Measurements from ENCODE around the gene TNMD. TPM values are rescaled to one million over a fixed set of nuclear protein-coding genes. Genes with fewer than 3 reads are reported as not detected.

TNMD gene
- polyA plus RNA-seq, 1 of the 3 experiments (the other 2 are of a cell fraction) = not detected

- Histone ChIP-seq H3K9me2 (no peaks in the 10 kb centered on the region), H3K79me2 (ENCODE audit: insufficient read depth) (no peaks in the 10 kb centered on the region), H3K4me3 (ENCODE audit: low read depth in 2 of 2, low read length in 1 of 2) (no peak overlapping the region), H2AFZ (ENCODE audit: low read depth) (no peak overlapping the region), H3K36me3 (replicated peaks in 1 of 2; ENCODE audit: control insufficient read depth in 1 of 2, insufficient read depth in 2 of 2, low read length in 1 of 2) (no peaks in the 10 kb centered on the region), H3K9me3 (no peaks in the 10 kb centered on the region), H3K4me2 (no peak overlapping the region), H3K4me1 (ENCODE audit: control insufficient read depth in 1 of 2, insufficient read depth in 2 of 2, low read depth in 1 of 2, low read length in 1 of 2) (no peaks in the 10 kb centered on the region), H4K20me1 (ENCODE audit: insufficient read depth) (no peaks in the 10 kb centered on the region), H3K27me3 (ENCODE audit: insufficient read depth) (no peaks in the 10 kb centered on the region), H3F3A (replicated peaks; ENCODE audit: insufficient read depth) (no peaks in the 10 kb centered on the region), H3K9ac (no peak overlapping the region), H3K27ac (ENCODE audit: low read depth in 2 of 2, low read length in 1 of 2) (no peak overlapping the region)
- DNase-seq = no peak
- WGBS (ENCODE audit: low lambda C conversion rate) = 42% methylated on average over 5 of the region's 5 CpGs
- TF ChIP-seq POLR2AphosphoS5 (IDR thresholded peaks at IDR 0.05; ENCODE audit: low read depth, low read length) = no peak
- ChIA-PET CTCF (interaction anchor here (1.3 kb wide), 1 partner anchor 25 kb away, joined by 3 read pairs; the partner anchor contains the start of gene TSPAN6), POLR2A (no interaction called here)
Measured at GRCh38 chrX:100611951-100612350, 27.2 kb downstream of the TNMD start.

GRCh38 chrX:100615005-100615404 lies 30.3 kb downstream of the TNMD start:
- Histone ChIP-seq H3K36me3 (replicated peaks in 1 of 2; ENCODE audit: control insufficient read depth in 1 of 2, insufficient read depth in 2 of 2, low read length in 1 of 2) (no peaks in the 10 kb centered on the region), H3K4me1 (ENCODE audit: control insufficient read depth in 1 of 2, insufficient read depth in 2 of 2, low read depth in 1 of 2, low read length in 1 of 2) (no peaks in the 10 kb centered on the region), H3K4me2 (no peak overlapping the region), H3K9ac (no peak overlapping the region), H3F3A (replicated peaks; ENCODE audit: insufficient read depth) (no peaks in the 10 kb centered on the region), H3K27me3 (ENCODE audit: insufficient read depth) (no peaks in the 10 kb centered on the region), H3K9me2 (no peaks in the 10 kb centered on the region), H3K9me3 (no peaks in the 10 kb centered on the region), H2AFZ (ENCODE audit: low read depth) (no peak overlapping the region), H3K27ac (ENCODE audit: low read depth in 2 of 2, low read length in 1 of 2) (no peak overlapping the region), H3K79me2 (ENCODE audit: insufficient read depth) (no peaks in the 10 kb centered on the region), H4K20me1 (ENCODE audit: insufficient read depth) (no peaks in the 10 kb centered on the region), H3K4me3 (ENCODE audit: low read depth in 2 of 2, low read length in 1 of 2) (no peak overlapping the region)
- WGBS (ENCODE audit: low lambda C conversion rate) = 30% methylated on average over 3 of the region's 3 CpGs
- TF ChIP-seq, protein P1, sequence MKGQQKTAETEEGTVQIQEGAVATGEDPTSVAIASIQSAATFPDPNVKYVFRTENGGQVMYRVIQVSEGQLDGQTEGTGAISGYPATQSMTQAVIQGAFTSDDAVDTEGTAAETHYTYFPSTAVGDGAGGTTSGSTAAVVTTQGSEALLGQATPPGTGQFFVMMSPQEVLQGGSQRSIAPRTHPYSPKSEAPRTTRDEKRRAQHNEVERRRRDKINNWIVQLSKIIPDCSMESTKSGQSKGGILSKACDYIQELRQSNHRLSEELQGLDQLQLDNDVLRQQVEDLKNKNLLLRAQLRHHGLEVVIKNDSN (IDR thresholded peaks at IDR 0.05; ENCODE audit: borderline replicate concordance, low read depth) = no peak
- TF ChIP-seq TEAD4 (IDR thresholded peaks at IDR 0.05; ENCODE audit: borderline replicate concordance, insufficient read depth) = no peak
- peak; percentile 20; the same call in 1 of the 2 replicates for TF ChIP-seq RAD21 (IDR thresholded peaks at IDR 0.05; ENCODE audit: low read length)
- TF ChIP-seq, protein P2, sequence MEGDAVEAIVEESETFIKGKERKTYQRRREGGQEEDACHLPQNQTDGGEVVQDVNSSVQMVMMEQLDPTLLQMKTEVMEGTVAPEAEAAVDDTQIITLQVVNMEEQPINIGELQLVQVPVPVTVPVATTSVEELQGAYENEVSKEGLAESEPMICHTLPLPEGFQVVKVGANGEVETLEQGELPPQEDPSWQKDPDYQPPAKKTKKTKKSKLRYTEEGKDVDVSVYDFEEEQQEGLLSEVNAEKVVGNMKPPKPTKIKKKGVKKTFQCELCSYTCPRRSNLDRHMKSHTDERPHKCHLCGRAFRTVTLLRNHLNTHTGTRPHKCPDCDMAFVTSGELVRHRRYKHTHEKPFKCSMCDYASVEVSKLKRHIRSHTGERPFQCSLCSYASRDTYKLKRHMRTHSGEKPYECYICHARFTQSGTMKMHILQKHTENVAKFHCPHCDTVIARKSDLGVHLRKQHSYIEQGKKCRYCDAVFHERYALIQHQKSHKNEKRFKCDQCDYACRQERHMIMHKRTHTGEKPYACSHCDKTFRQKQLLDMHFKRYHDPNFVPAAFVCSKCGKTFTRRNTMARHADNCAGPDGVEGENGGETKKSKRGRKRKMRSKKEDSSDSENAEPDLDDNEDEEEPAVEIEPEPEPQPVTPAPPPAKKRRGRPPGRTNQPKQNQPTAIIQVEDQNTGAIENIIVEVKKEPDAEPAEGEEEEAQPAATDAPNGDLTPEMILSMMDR (IDR thresholded peaks at IDR 0.05) = peak; percentile 63
- 0 out of 2 replicates have a peak, but pooled peaks have one; percentile 21 for TF ChIP-seq SMC3 (IDR thresholded peaks at IDR 0.05; ENCODE audit: low read depth, low read length)
- TF ChIP-seq GABPA (IDR thresholded peaks at IDR 0.05; ENCODE audit: low read depth) = no peak
- TF ChIP-seq MAX (IDR thresholded peaks at IDR 0.05; ENCODE audit: low read depth) = no peak
- ChIA-PET POLR2A (no interaction called here), CTCF (interaction anchor here (0.8 to 1.9 kb wide), 6 partner anchors 9 to 103 kb away, joined by 3 to 10 read pairs (median 4); partner anchors contain the start of gene TSPAN6)
- peak; percentile 37 for DNase-seq

GRCh38 chrX:100623001-100623400 lies 38.3 kb downstream of the TNMD start:
- Histone ChIP-seq H3K27ac (ENCODE audit: low read depth in 2 of 2, low read length in 1 of 2) (no peak overlapping the region), H3K27me3 (ENCODE audit: insufficient read depth) (no peaks in the 10 kb centered on the region; the same call in 1 of the 2 replicates), H3F3A (replicated peaks; ENCODE audit: insufficient read depth) (no peaks in the 10 kb centered on the region), H3K4me2 (no peak overlapping the region), H3K4me1 (ENCODE audit: control insufficient read depth in 1 of 2, insufficient read depth in 2 of 2, low read depth in 1 of 2, low read length in 1 of 2) (no peaks in the 10 kb centered on the region), H4K20me1 (ENCODE audit: insufficient read depth) (no peaks in the 10 kb centered on the region), H3K36me3 (replicated peaks in 1 of 2; ENCODE audit: control insufficient read depth in 1 of 2, insufficient read depth in 2 of 2, low read length in 1 of 2) (no peaks in the 10 kb centered on the region), H3K9ac (no peak overlapping the region), H3K79me2 (ENCODE audit: insufficient read depth) (no peaks in the 10 kb centered on the region), H3K4me3 (ENCODE audit: low read depth in 2 of 2, low read length in 1 of 2) (no peak overlapping the region), H3K9me2 (no peaks in the 10 kb centered on the region), H2AFZ (ENCODE audit: low read depth) (no peak overlapping the region), H3K9me3 (no peaks in the 10 kb centered on the region)
- ChIA-PET CTCF (interaction anchor here (2.1 kb wide), 1 partner anchor 8 kb away, joined by 8 read pairs; no protein-coding TSS in a partner anchor), POLR2A (no interaction called here)
- WGBS (ENCODE audit: low lambda C conversion rate) = 40% methylated on average over 4 of the region's 4 CpGs
- DNase-seq = no peak
- TF ChIP-seq TAF1 (IDR thresholded peaks at IDR 0.05; ENCODE audit: borderline replicate concordance, low read depth, low read length) (no peak), GATA2 (CRISPR knock-in tag; IDR thresholded peaks at IDR 0.05) (no peak), TEAD4 (IDR thresholded peaks at IDR 0.05; ENCODE audit: borderline replicate concordance, insufficient read depth) (no peak), EZH2phosphoT487 (IDR thresholded peaks at IDR 0.05; ENCODE audit: borderline replicate concordance, low read depth) (no peak), RFX5 (IDR thresholded peaks at IDR 0.05; ENCODE audit: low read length) (no peak), RCOR1 (IDR thresholded peaks at IDR 0.05; ENCODE audit: low read length) (no peak), FOSL2 (IDR thresholded peaks at IDR 0.05; ENCODE audit: borderline replicate concordance, low read depth) (no peak), TCF12 (IDR thresholded peaks at IDR 0.05) (no peak), MXI1 (IDR thresholded peaks at IDR 0.05; ENCODE audit: low read depth, low read length) (no peak), FOXM1 (IDR thresholded peaks at IDR 0.05; ENCODE audit: low read depth) (no peak), SIN3A (IDR thresholded peaks at IDR 0.05; ENCODE audit: borderline replicate concordance, low read depth, low read length) (no peak), MEF2A (IDR thresholded peaks at IDR 0.05; ENCODE audit: borderline replicate concordance, low read depth) (no peak)
- TF ChIP-seq, protein P3, sequence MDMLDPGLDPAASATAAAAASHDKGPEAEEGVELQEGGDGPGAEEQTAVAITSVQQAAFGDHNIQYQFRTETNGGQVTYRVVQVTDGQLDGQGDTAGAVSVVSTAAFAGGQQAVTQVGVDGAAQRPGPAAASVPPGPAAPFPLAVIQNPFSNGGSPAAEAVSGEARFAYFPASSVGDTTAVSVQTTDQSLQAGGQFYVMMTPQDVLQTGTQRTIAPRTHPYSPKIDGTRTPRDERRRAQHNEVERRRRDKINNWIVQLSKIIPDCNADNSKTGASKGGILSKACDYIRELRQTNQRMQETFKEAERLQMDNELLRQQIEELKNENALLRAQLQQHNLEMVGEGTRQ (IDR thresholded peaks at IDR 0.05; ENCODE audit: borderline replicate concordance, low read depth, low read length) = no peak
